ENCODE measurements around the gene SREK1. TPM values are rescaled to one million over a fixed set of nuclear protein-coding genes. Genes with fewer than 3 reads are reported as not detected.
"Not testable (repeated sequence)": the region's sequence is repeated elsewhere in the genome, so short reads cannot be mapped to it uniquely, and the experiment has no call there.

SREK1 gene
- total RNA-seq, 1 experiment from 2014 or later, result 54.1 TPM

- in situ Hi-C loops (cut with HindIII; ENCODE audit: low pct_unique_long_range_greater_than_20kb, low sequenced_read_pairs), result no loop called here
- no peak for DNase-seq (ENCODE audit: low read depth, low spot score)
Measured at GRCh38 chr5:66203531-66203930, 59.4 kb downstream of the SREK1 start.

- in situ Hi-C loops (cut with HindIII; ENCODE audit: low pct_unique_long_range_greater_than_20kb, low sequenced_read_pairs), result no loop called here
- no peak for DNase-seq (ENCODE audit: low read depth, low spot score)
Measured at GRCh38 chr5:66206465-66206864, 62.4 kb downstream of the SREK1 start.

GRCh38 chr5:66207800-66208561 lies 63.9 kb downstream of the SREK1 start:
- peak; percentile 31 for DNase-seq (ENCODE audit: low read depth, low spot score)
- in situ Hi-C loops (cut with HindIII; ENCODE audit: low pct_unique_long_range_greater_than_20kb, low sequenced_read_pairs), result no loop called here

- in situ Hi-C loops (cut with HindIII; ENCODE audit: low pct_unique_long_range_greater_than_20kb, low sequenced_read_pairs), result no loop called here
- DNase-seq (ENCODE audit: low read depth, low spot score), result no peak
Measured at GRCh38 chr5:66209350-66209749, 65.2 kb downstream of the SREK1 start.

GRCh38 chr5:66209794-66210193 lies 65.7 kb downstream of the SREK1 start:
- in situ Hi-C loops (cut with HindIII; ENCODE audit: low pct_unique_long_range_greater_than_20kb, low sequenced_read_pairs), result no loop called here
- DNase-seq (ENCODE audit: low read depth, low spot score), result no peak

- in situ Hi-C loops (cut with HindIII; ENCODE audit: low pct_unique_long_range_greater_than_20kb, low sequenced_read_pairs), result no loop called here
- DNase-seq (ENCODE audit: low read depth, low spot score), result no peak
Measured at GRCh38 chr5:66213533-66213932, 69.4 kb downstream of the SREK1 start.

- in situ Hi-C loops (cut with HindIII; ENCODE audit: low pct_unique_long_range_greater_than_20kb, low sequenced_read_pairs), result no loop called here
- no peak for DNase-seq (ENCODE audit: low read depth, low spot score)
Measured at GRCh38 chr5:66222455-66222854, 78.4 kb downstream of the SREK1 start.

- DNase-seq (ENCODE audit: low read depth, low spot score); in situ Hi-C loops (cut with HindIII; ENCODE audit: low pct_unique_long_range_greater_than_20kb, low sequenced_read_pairs): not testable (repeated sequence)
Measured at GRCh38 chr5:66222896-66223295, 78.8 kb downstream of the SREK1 start.

- in situ Hi-C loops (cut with HindIII; ENCODE audit: low pct_unique_long_range_greater_than_20kb, low sequenced_read_pairs), result no loop called here
- peak; percentile 66 for DNase-seq (ENCODE audit: low read depth, low spot score)
Measured at GRCh38 chr5:66223637-66224036, 79.5 kb downstream of the SREK1 start.

- DNase-seq (ENCODE audit: low read depth, low spot score), result no peak
- in situ Hi-C loops (cut with HindIII; ENCODE audit: low pct_unique_long_range_greater_than_20kb, low sequenced_read_pairs), result no loop called here
Measured at GRCh38 chr5:66224274-66224673, 80.2 kb downstream of the SREK1 start.

GRCh38 chr5:66224773-66225553 lies 80.9 kb downstream of the SREK1 start:
- in situ Hi-C loops (cut with HindIII; ENCODE audit: low pct_unique_long_range_greater_than_20kb, low sequenced_read_pairs), result no loop called here
- no peak for DNase-seq (ENCODE audit: low read depth, low spot score)

GRCh38 chr5:66230551-66230950 lies 86.5 kb downstream of the SREK1 start:
- peak; percentile 59 for DNase-seq (ENCODE audit: low read depth, low spot score)
- in situ Hi-C loops (cut with HindIII; ENCODE audit: low pct_unique_long_range_greater_than_20kb, low sequenced_read_pairs), result no loop called here

- in situ Hi-C loops (cut with HindIII; ENCODE audit: low pct_unique_long_range_greater_than_20kb, low sequenced_read_pairs), result no loop called here
- peak; percentile 66 for DNase-seq (ENCODE audit: low read depth, low spot score)
Measured at GRCh38 chr5:66231508-66231907, 87.4 kb downstream of the SREK1 start.

GRCh38 chr5:66232275-66232674 lies 88.2 kb downstream of the SREK1 start:
- in situ Hi-C loops (cut with HindIII; ENCODE audit: low pct_unique_long_range_greater_than_20kb, low sequenced_read_pairs), result no loop called here
- no peak for DNase-seq (ENCODE audit: low read depth, low spot score)

- DNase-seq (ENCODE audit: low read depth, low spot score), result peak; percentile 99
- in situ Hi-C loops (cut with HindIII; ENCODE audit: low pct_unique_long_range_greater_than_20kb, low sequenced_read_pairs), result no loop called here
Measured at GRCh38 chr5:66232706-66233445, 88.8 kb downstream of the SREK1 start.
